SK-N-SH (cell line): ENCODE data around the gene B3GALT6. TPM values are rescaled to one million over a fixed set of nuclear protein-coding genes. Genes with fewer than 3 reads are reported as not detected.

Source experiments
- CTCF ChIA-PET: fragments of 300-600, 350-600 bp; formaldehyde crosslinking; extraction: SDS; loops from one replicate; lab custom pipeline; 2021; lab: Yijun Ruan, JAX
- POLR2A ChIA-PET: fragments of 350-600 bp; sonication (Branson Sonifier 250); formaldehyde crosslinking; extraction: SDS; loops from one replicate; lab custom pipeline; 2020; ENCODE audit warnings: antibody characterized with exemption, inconsistent platforms; lab: Yijun Ruan, JAX
- DNase-seq: peaks from one replicate; pipeline ENCODE4 v3.0.0; 2012
- H2AFZ ChIP-seq: fragments of 200-600 bp; sonication (generic); 2 replicates; pipeline ENCODE4 v1.8.1; 2016; ENCODE audit warnings: antibody characterized with exemption, mild to moderate bottlenecking, low read depth
- H3F3A ChIP-seq: fragments of 200-600 bp; sonication (generic); replicated peaks from 2 replicates; pipeline ENCODE3; 2016; ENCODE audit warnings: antibody characterized with exemption, mild to moderate bottlenecking; ENCODE audit not compliant: insufficient read depth
- H3K27ac ChIP-seq, 2 experiments: fragments of 200-500 bp in 1 of 2; fragments of 200-600 bp in 1 of 2; sonication (Bioruptor generic) in 1 of 2; sonication (generic), shearing (Covaris generic) in 1 of 2; 2 replicates each; pipeline versions ENCODE4 v1.5.1 to v1.6.1; 2014 to 2016; ENCODE audit warnings: low read depth in 2 of 2, inconsistent platforms in 1 of 2, low read length in 1 of 2, mild to moderate bottlenecking in 1 of 2, mixed read lengths in 1 of 2
- H3K27me3 ChIP-seq: fragments of 200-600 bp; sonication (generic), shearing (Covaris generic); 2 replicates; pipeline ENCODE4 v1.6.1; 2016; ENCODE audit warnings: mixed run types; ENCODE audit not compliant: insufficient read depth
- H3K36me3 ChIP-seq, 2 experiments: fragments of 200-500 bp in 1 of 2; fragments of 200-600 bp in 1 of 2; sonication (Bioruptor generic) in 1 of 2; sonication (generic) in 1 of 2; replicated peaks in 1 of 2; 2 replicates each; pipeline versions ENCODE3 to v1.5.1; 2014 to 2016; ENCODE audit warnings: low read length in 1 of 2, mild to moderate bottlenecking in 1 of 2; ENCODE audit not compliant: insufficient read depth in 2 of 2, control insufficient read depth in 1 of 2
- H3K4me1 ChIP-seq, 2 experiments: fragments of 200-500 bp in 1 of 2; fragments of 200-600 bp in 1 of 2; sonication (Bioruptor generic) in 1 of 2; sonication (generic), shearing (Covaris generic) in 1 of 2; 2 replicates each; pipeline versions ENCODE4 v1.5.1 to v1.6.1; 2014 to 2016; ENCODE audit warnings: low read depth in 1 of 2, low read length in 1 of 2, mixed run types in 1 of 2; ENCODE audit not compliant: insufficient read depth in 2 of 2, control insufficient read depth in 1 of 2
- H3K4me2 ChIP-seq: fragments of 200-600 bp; sonication (generic), shearing (Covaris generic); 2 replicates; pipeline ENCODE4 v1.6.1; 2017; ENCODE audit warnings: mixed run types
- H3K4me3 ChIP-seq, 2 experiments: fragments of 200-500 bp in 1 of 2; fragments of 200-600 bp in 1 of 2; sonication (Bioruptor generic) in 1 of 2; sonication (generic), shearing (Covaris generic) in 1 of 2; 2 replicates each; pipeline versions ENCODE4 v1.5.1 to v1.8.1; 2014 to 2016; ENCODE audit warnings: low read depth in 2 of 2, inconsistent platforms in 1 of 2, low read length in 1 of 2, mild to moderate bottlenecking in 1 of 2, mixed read lengths in 1 of 2, moderate library complexity in 1 of 2
- H3K79me2 ChIP-seq: fragments of 200-600 bp; sonication (generic); 2 replicates; pipeline ENCODE4 v1.8.1; 2017; ENCODE audit warnings: mild to moderate bottlenecking; ENCODE audit not compliant: insufficient read depth
- H3K9ac ChIP-seq: fragments of 200-600 bp; sonication (generic); 2 replicates; pipeline ENCODE4 v1.6.1; 2017; ENCODE audit warnings: mixed run types
- H3K9me2 ChIP-seq: fragments of 200-600 bp; sonication (generic); 2 replicates; pipeline ENCODE4 v1.6.1; 2017; ENCODE audit warnings: mixed run types
- H3K9me3 ChIP-seq: fragments of 200-600 bp; sonication (generic); 2 replicates; pipeline ENCODE4 v1.6.1; 2017; ENCODE audit warnings: mixed run types, mild to moderate bottlenecking, moderate library complexity
- H4K20me1 ChIP-seq: fragments of 200-600 bp; sonication (generic); 2 replicates; pipeline ENCODE4 v1.6.1; 2017; ENCODE audit warnings: mild to moderate bottlenecking, mixed run types; ENCODE audit not compliant: insufficient read depth
- CHD2 ChIP-seq: fragments of 150-350 bp; IDR thresholded peaks from 2 replicates; pipeline ENCODE4 v1.6.1; 2018; ENCODE audit warnings: low read length; ENCODE audit not compliant: partially characterized antibody
- CTCF ChIP-seq: fragments of 200-600 bp; sonication (generic); IDR thresholded peaks from 2 replicates; pipeline ENCODE4 v1.6.1; 2017; ENCODE audit warnings: antibody characterized with exemption, mild to moderate bottlenecking, moderate library complexity
- ELF1 ChIP-seq: IDR thresholded peaks from 2 replicates; pipeline ENCODE4 v1.4.0; 2012
- EP300 ChIP-seq, 2 experiments: IDR thresholded peaks; 2 replicates each; pipeline versions ENCODE4 v1.4.0 to v1.6.1; 2012; ENCODE audit warnings: borderline replicate concordance in 1 of 2, low read depth in 1 of 2, low read length in 1 of 2
- FOXJ3 ChIP-seq: sonication (generic); formaldehyde crosslinking; IDR thresholded peaks from 2 replicates; pipeline ENCODE4 v1.5.1; 2020; ENCODE audit warnings: mild to moderate bottlenecking, missing genetic modification reagents
- FOXM1 ChIP-seq: IDR thresholded peaks from 2 replicates; pipeline ENCODE4 v1.4.0; 2012; ENCODE audit warnings: low read depth, mild to moderate bottlenecking
- GABPA ChIP-seq: IDR thresholded peaks from 2 replicates; pipeline ENCODE4 v1.4.0; 2012; ENCODE audit warnings: low read depth, mild to moderate bottlenecking
- GATA2 ChIP-seq: sonication (generic); formaldehyde crosslinking; IDR thresholded peaks from 2 replicates; pipeline ENCODE4 v1.5.0; 2020; ENCODE audit warnings: mild to moderate bottlenecking, missing genetic modification reagents
- IRF3 ChIP-seq: fragments of 150-350 bp; IDR thresholded peaks from 2 replicates; pipeline ENCODE4 v1.6.1; 2016; ENCODE audit warnings: mild to moderate bottlenecking, low read depth, low read length
- MAX ChIP-seq: IDR thresholded peaks from 2 replicates; pipeline ENCODE4 v1.4.0; 2012; ENCODE audit warnings: low read depth
- MXI1 ChIP-seq: IDR thresholded peaks from 2 replicates; pipeline ENCODE4 v1.6.1; 2012; ENCODE audit warnings: mild to moderate bottlenecking, low read depth, low read length, improper control_type of control experiment
- NRF1 ChIP-seq: IDR thresholded peaks from 2 replicates; pipeline ENCODE4 v1.6.1; 2012; ENCODE audit warnings: low read depth, mild to moderate bottlenecking, low read length
- PBX3 ChIP-seq: IDR thresholded peaks from 2 replicates; pipeline ENCODE4; 2012
- POLR2AphosphoS5 ChIP-seq: IDR thresholded peaks from 2 replicates; pipeline ENCODE4 v1.6.1; 2012; ENCODE audit warnings: low read depth, low read length
- RAD21 ChIP-seq: IDR thresholded peaks from 2 replicates; pipeline ENCODE4 v1.6.1; 2012; ENCODE audit warnings: mild to moderate bottlenecking, low read length
- RCOR1 ChIP-seq: fragments of 150-350 bp; IDR thresholded peaks from 2 replicates; pipeline ENCODE4 v1.6.1; 2017; ENCODE audit warnings: antibody characterized with exemption, low read length
- SMC3 ChIP-seq: IDR thresholded peaks from 2 replicates; pipeline ENCODE4 v1.6.1; 2012; ENCODE audit warnings: low read depth, low read length, improper control_type of control experiment
- TAF1 ChIP-seq: IDR thresholded peaks from 2 replicates; pipeline ENCODE4 v1.6.1; 2012; ENCODE audit warnings: low read depth, mild to moderate bottlenecking, low read length, moderate library complexity, borderline replicate concordance
- TEAD4 ChIP-seq: IDR thresholded peaks from 2 replicates; pipeline ENCODE4 v1.4.0; 2012; ENCODE audit warnings: mild to moderate bottlenecking, borderline replicate concordance; ENCODE audit not compliant: insufficient read depth
- USF2 ChIP-seq: fragments of 150-350 bp; IDR thresholded peaks from 2 replicates; pipeline ENCODE4 v1.6.1; 2017; ENCODE audit warnings: antibody characterized with exemption, low read length, low read depth, borderline replicate concordance
- YY1 ChIP-seq: IDR thresholded peaks from 2 replicates; pipeline ENCODE4 v1.4.0; 2012; ENCODE audit warnings: low read depth, mild to moderate bottlenecking
- ZBTB33 ChIP-seq: IDR thresholded peaks from 2 replicates; pipeline ENCODE4 v1.4.0; 2012; ENCODE audit warnings: low read depth, borderline replicate concordance
- WGBS: methylation state at CpG from one replicate; pipeline ENCODE4 v1.1.6; 2017; ENCODE audit warnings: low lambda C conversion rate; 5-methylcytosine and 5-hydroxymethylcytosine counted together
- polyA plus RNA-seq, 3 experiments: library from polyadenylated mRNA; depleted of rRNA; stranded (reverse); fragments of >200 nt; gene quantifications; 2 replicates each; pipeline ENCODE4 v1.2.3, GENCODE V29; 2012

B3GALT6 gene
- polyA plus RNA-seq, 1 of the 3 experiments (the other 2 are of a cell fraction): 38.8 TPM

GRCh38 chr1:1240822-1241587, 9.0 kb downstream of the B3GALT6 start (continued):
- no peak for TF ChIP-seq IRF3
- TF ChIP-seq NRF1: no peak
- no peak for TF ChIP-seq TAF1
- TF ChIP-seq SMC3: no peak
- no peak for TF ChIP-seq FOXM1
- TF ChIP-seq USF2: no peak
- TF ChIP-seq GATA2 (CRISPR knock-in tag): no peak
- no peak for TF ChIP-seq FOXJ3 (CRISPR knock-in tag)
- TF ChIP-seq ELF1: no peak
- no peak for TF ChIP-seq CTCF
- TF ChIP-seq YY1: no peak
- no peak for TF ChIP-seq TEAD4
- no peak for TF ChIP-seq MAX
- no peak for TF ChIP-seq PBX3

- DNase-seq: no peak
- Histone ChIP-seq H2AFZ (no peak overlapping the region), H3K4me1 (peaks cover 0 to 18% of the 10 kb centered on the region in 2 experiments; a peak in 1 of 4 replicates), H3K79me2 (no peaks in the 10 kb centered on the region), H3K9ac (no peak overlapping the region), H3K27me3 (no peaks in the 10 kb centered on the region), H3K9me3 (no peaks in the 10 kb centered on the region), H3K36me3 (no peaks in the 10 kb centered on the region), H3K4me2 (no peak overlapping the region), H3F3A (no peaks in the 10 kb centered on the region), H3K9me2 (no peaks in the 10 kb centered on the region), H3K4me3 (no peak overlapping the region), H4K20me1 (no peaks in the 10 kb centered on the region), H3K27ac (no peak overlapping the region)
- WGBS: 76% methylated on average over 4 of the region's 26 CpGs
- CTCF ChIA-PET: interaction anchor here (1.8 to 3.5 kb wide), 3 partner anchors 9 to 209 kb away, joined by 6 to 12 read pairs (median 12); no protein-coding TSS in a partner anchor
- POLR2A ChIA-PET: no interaction called here
- TF ChIP-seq POLR2AphosphoS5 (no peak), GABPA (no peak), EP300 (IDR thresholded peaks at IDR 0.05; ENCODE audit: borderline replicate concordance in 1 of 2, low read depth in 1 of 2, low read length in 1 of 2) (no peak), ZBTB33 (no peak), TAF1 (no peak), FOXJ3 (CRISPR knock-in tag) (no peak), USF2 (no peak), RCOR1 (no peak), RAD21 (no peak), CHD2 (no peak), SMC3 (no peak), MXI1 (no peak)
Observed at GRCh38 chr1:1241588-1242219, 9.7 kb downstream of the B3GALT6 start.
